Choroid plexus epithelial cell (primary cell): ENCODE results near the gene GSK3A.

Experiments
- DNase-seq: peaks from one replicate; pipeline ENCODE4 v3.0.0-alpha.2; 2010; ENCODE audit warnings: low read depth
- H3K4me3 ChIP-seq: 2 replicates; pipeline ENCODE4 v1.5.1; 2011; ENCODE audit warnings: low read depth, mild to moderate bottlenecking, control low read depth, low read length, moderate library complexity
- TF ChIP-seq, protein P1 (sequence below): conservative IDR thresholded peaks from 2 replicates; pipeline ENCODE4 v1.5.1; 2011; ENCODE audit warnings: low read depth, mild to moderate bottlenecking, control low read depth, inconsistent platforms, low read length, moderate library complexity

GSK3A gene

GRCh38 chr19:42246143-42246921 lies 3.9 kb upstream of the GSK3A start:
- no peak overlapping the region for H3K4me3 ChIP-seq
- DNase-seq = peak; percentile 83
- TF ChIP-seq, protein P1, sequence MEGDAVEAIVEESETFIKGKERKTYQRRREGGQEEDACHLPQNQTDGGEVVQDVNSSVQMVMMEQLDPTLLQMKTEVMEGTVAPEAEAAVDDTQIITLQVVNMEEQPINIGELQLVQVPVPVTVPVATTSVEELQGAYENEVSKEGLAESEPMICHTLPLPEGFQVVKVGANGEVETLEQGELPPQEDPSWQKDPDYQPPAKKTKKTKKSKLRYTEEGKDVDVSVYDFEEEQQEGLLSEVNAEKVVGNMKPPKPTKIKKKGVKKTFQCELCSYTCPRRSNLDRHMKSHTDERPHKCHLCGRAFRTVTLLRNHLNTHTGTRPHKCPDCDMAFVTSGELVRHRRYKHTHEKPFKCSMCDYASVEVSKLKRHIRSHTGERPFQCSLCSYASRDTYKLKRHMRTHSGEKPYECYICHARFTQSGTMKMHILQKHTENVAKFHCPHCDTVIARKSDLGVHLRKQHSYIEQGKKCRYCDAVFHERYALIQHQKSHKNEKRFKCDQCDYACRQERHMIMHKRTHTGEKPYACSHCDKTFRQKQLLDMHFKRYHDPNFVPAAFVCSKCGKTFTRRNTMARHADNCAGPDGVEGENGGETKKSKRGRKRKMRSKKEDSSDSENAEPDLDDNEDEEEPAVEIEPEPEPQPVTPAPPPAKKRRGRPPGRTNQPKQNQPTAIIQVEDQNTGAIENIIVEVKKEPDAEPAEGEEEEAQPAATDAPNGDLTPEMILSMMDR = peak; percentile 81

DNA sequence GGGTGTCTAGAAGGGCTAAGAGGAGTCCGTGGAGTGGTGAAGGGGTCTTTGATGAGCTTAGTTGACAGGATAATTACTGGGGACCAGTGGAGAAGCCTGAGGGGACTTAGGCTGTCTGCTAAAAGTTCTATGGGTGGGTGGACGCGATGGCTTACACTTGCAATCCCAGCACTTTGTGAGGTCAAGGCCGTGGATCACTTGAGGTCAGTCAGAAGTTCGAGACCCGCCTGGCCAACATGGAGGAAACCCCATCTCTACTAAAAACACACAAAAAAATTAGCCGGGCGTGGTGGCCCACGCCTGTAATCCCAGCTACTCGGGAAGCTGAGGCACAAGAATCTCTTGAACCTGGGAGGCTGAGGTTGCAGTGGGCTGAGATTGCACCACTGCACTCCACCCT lies 2.8 kb upstream of the GSK3A start:
- TF ChIP-seq, protein P1 = no peak
- no peak for DNase-seq
- H3K4me3 ChIP-seq = no peak overlapping the region

- peak; percentile 95 for DNase-seq
- TF ChIP-seq, protein P1 = peak; percentile 75
- peak overlapping the region; percentile 60 for H3K4me3 ChIP-seq
These were observed 2.2 kb upstream of the GSK3A start for GRCh38 chr19:42244347-42245220.

DNA sequence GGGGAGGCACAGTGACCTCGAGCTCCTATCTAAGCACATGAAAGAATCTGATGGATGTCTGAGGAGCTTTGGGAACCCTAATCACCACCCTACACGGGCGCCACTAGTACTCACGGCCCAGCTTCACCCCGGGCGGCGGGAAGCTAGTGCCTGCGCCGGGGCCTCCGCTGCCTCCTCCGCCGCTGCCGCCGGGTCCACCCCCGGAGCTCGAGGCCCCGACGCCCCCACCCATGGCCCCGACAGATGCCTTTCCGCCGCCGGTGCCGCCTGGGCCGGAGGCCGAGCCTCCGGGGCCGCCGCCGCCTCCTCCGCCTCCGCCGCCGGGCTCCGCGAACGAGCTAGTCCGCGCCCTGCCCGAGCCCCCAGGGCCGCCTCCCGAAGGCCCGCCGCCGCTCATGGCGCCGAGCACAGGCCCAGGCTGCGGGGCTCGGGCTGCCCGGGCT lies 312 bp downstream of the GSK3A start:
- peak overlapping the region; percentile 60 for H3K4me3 ChIP-seq
- TF ChIP-seq, protein P1 = no peak
- DNase-seq = peak; percentile 14

GRCh38 chr19:42241279-42241678 lies 1.1 kb downstream of the GSK3A start:
- TF ChIP-seq, protein P1 = no peak
- peak overlapping the region; percentile 60 for H3K4me3 ChIP-seq
- no peak for DNase-seq

GRCh38 chr19:42239544-42240220 lies 2.7 kb downstream of the GSK3A start:
- no peak for DNase-seq
- TF ChIP-seq, protein P1 = no peak
- no peak overlapping the region for H3K4me3 ChIP-seq
